Fibroblast of pulmonary artery (primary cell): ENCODE data around the gene GGT5.
A peak's percentile ranks its signal among the peaks of the same experiment; 100 is the strongest.

Source experiments
- DNase-seq: peaks from one replicate; pipeline ENCODE4 v3.0.0-alpha.2; 2010; ENCODE audit warnings: low read depth
- H3K4me3 ChIP-seq: replicated peaks from 2 replicates; pipeline ENCODE4 v1.5.1; 2011; ENCODE audit warnings: low read depth, mild to moderate bottlenecking, control low read depth, low read length, moderate library complexity
- TF ChIP-seq, protein P1 (sequence below): IDR thresholded peaks from 2 replicates; pipeline ENCODE4 v1.5.1; 2011; ENCODE audit warnings: mild to moderate bottlenecking, control low read depth, low read length, inconsistent platforms; ENCODE audit errors: missing control alignments

Gene GGT5

DNA sequence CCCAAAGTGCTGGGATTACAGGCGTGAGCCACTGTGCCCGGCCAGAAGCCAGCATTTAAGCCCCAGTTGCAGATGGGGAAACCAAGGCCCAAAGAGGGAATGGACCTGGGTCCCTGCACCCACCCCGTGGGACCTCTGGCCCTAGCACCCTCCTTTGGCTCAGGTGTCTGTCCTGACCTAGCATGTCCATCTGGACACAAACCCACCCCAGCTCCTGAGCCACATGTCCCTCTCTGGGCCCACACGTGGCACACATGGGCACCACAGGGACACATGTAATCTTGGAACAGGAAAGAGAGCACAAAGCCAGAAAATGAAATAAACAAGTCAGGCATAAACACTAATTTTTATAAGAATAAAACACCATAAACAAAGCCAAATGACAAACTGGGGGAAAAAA is 9.6 kb downstream of the GGT5 start:
- TF ChIP-seq, protein P1, sequence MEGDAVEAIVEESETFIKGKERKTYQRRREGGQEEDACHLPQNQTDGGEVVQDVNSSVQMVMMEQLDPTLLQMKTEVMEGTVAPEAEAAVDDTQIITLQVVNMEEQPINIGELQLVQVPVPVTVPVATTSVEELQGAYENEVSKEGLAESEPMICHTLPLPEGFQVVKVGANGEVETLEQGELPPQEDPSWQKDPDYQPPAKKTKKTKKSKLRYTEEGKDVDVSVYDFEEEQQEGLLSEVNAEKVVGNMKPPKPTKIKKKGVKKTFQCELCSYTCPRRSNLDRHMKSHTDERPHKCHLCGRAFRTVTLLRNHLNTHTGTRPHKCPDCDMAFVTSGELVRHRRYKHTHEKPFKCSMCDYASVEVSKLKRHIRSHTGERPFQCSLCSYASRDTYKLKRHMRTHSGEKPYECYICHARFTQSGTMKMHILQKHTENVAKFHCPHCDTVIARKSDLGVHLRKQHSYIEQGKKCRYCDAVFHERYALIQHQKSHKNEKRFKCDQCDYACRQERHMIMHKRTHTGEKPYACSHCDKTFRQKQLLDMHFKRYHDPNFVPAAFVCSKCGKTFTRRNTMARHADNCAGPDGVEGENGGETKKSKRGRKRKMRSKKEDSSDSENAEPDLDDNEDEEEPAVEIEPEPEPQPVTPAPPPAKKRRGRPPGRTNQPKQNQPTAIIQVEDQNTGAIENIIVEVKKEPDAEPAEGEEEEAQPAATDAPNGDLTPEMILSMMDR = no peak
- no peak for DNase-seq
- no peak overlapping the region for H3K4me3 ChIP-seq

DNA sequence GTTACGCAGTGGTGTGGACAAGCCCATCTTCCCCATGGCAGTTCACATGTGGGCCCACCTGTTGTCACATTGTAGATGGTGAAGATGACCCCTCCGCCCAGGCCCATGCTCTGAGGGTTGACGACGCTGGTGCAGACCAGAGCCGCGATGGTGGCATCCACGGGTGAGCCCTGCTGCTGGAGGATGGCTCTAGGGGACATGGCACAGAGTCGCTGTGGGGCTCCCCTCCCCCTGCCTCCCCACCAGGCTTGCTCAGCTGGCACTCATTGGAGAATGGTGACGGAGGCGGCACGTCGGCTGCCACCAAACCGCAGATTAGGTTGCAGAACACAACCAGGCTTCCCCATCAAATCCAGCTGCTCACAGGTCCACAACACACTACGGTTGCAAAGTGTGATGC is 11.1 kb downstream of the GGT5 start:
- H3K4me3 ChIP-seq = no peak overlapping the region
- TF ChIP-seq, protein P1 = no peak
- no peak for DNase-seq

DNA sequence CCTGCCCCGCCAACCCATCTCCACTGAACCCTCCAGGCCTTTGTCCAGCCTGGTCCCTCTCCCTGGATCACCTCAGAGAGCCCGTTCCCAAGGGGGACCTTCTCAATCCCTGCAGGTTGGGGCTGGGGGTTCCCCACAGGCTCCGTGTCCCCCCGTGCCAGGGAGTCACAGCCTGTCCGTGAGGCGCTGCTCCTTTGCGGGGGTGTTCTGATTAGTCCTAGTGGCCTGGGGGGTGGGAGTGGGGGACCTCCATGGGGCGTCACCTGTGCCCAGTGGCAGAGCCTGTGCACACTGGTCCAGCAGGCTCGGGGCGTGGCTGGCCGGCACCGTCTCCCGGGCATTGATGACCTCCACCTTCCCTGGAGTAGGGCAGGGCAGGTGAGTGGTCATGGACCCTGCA is 11.6 kb downstream of the GGT5 start:
- H3K4me3 ChIP-seq = no peak overlapping the region
- TF ChIP-seq, protein P1 = no peak
- no peak for DNase-seq

DNA sequence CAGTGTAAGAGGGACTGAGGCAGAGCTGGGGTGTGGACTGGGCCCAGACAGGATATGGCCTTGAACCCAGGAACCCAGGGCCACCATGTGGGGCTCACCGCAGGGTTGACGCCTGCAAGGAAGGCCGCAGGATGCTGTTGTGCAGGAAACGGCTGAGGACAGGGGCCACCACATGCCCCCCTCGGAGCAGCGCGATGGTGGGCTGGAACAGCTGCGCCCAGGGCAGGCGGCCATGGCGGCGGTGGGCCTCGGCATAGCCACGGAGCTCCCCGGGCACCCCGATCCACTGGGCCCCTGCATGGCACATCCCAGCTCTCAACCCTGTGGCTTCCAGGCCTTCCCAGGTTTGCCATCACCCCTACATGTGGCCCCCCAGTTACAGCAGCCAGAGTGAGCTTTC is 12.2 kb downstream of the GGT5 start:
- TF ChIP-seq, protein P1 = no peak
- no peak overlapping the region for H3K4me3 ChIP-seq
- no peak for DNase-seq

DNA sequence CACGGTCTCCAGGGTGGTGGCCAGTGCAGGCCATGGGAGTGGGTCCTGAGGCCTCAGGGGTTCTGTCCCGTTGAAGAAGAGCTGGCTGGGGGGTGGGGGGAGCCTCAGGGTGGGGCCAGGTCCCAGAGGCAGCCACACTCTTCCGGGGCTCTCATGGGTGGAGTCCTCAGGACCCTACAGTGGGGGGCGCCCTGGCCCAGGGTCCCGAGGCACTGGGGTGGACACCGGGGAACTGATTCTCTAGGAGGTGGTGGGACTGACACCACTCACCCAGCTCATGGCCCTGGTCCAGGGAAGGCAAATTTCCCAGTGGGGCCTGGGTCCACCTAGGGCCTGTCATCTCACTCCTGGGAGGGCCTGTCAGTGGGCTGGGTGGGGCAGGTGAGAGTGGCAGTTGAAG is 12.8 kb downstream of the GGT5 start:
- no peak overlapping the region for H3K4me3 ChIP-seq
- TF ChIP-seq, protein P1 = no peak
- no peak for DNase-seq

DNA sequence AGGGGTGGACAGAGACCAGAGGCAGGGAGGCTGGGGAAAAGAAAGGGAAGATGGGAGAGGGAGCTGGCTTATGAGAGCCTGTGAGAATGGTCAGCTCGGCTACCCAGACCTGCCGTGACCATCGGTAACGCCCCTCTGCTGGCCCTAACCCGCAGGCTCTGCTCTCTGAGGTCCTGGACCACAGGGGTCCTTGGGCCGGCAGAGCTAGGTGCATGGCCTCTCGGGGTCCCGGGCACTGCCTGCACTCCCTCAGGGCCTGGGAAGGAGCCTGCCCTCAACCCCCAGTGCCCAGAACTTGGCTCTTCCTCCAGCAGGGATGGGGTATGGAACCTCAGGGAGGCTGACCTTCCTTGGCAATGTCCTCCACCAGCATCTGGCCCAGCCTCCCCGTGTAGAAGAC is 13.2 kb downstream of the GGT5 start:
- no peak overlapping the region for H3K4me3 ChIP-seq
- TF ChIP-seq, protein P1 = no peak
- no peak for DNase-seq

DNA sequence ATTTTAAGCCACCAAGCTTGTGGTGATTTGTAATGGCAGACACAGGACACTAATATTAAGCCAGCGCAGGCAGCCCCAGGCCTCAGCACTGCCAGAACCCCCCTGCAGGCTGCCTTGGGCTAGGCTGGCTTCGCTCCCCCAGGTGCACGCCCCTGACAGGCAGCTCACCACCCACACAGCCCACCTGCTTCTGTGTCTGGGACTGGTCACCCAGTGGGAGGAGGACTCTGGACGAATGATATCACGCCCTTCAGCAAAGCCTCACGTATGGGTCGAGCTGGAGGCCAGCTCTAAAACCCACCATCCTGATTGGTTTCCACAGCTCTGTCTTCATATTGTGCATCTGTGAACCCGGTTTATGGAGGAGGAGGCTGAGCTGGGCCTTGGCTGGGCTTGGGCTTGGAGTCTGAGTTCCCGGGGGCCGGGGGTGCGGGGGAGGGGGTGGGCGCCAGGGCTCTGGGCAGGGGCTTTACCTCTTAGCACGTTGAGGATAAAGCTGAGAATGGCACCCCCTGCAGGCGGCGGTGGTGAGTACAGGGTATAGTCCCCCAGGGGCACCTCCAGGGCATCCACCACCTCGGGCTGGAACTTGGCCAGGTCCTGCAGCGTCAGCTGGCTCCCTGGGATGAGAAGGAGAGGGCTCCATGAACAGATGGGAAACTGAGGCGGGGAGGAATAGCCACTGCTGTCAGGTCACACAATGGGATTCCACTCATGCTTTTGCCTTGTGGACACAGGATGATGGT is 13.8 kb downstream of the GGT5 start:
- TF ChIP-seq, protein P1 = peak; percentile 34
- no peak overlapping the region for H3K4me3 ChIP-seq
- no peak for DNase-seq
